GM12878 (cell line): ENCODE data around the gene KISS1R. TPM values are rescaled to one million over a fixed set of nuclear protein-coding genes. Genes with fewer than 3 reads are reported as not detected.

Experiments used
- CBFB ChIP-seq: IDR thresholded peaks from 2 replicates; pipeline ENCODE4 v1.6.1; 2016; ENCODE audit warnings: antibody characterized with exemption, low read depth
- CBX3 ChIP-seq: fragments of 200-600 bp; sonication (generic); IDR thresholded peaks from 2 replicates; pipeline ENCODE4 v1.6.1; 2016; ENCODE audit warnings: low read depth, borderline replicate concordance
- CEBPZ ChIP-seq: fragments of 150-350 bp; IDR thresholded peaks from 2 replicates; pipeline ENCODE4 v1.6.1; 2016; ENCODE audit warnings: low read depth, low read length
- CHD1 ChIP-seq: IDR thresholded peaks from 2 replicates; pipeline ENCODE4 v1.6.1; 2012; ENCODE audit warnings: low read depth, low read length, improper control_type of control experiment
- CHD4 ChIP-seq: fragments of 200-600 bp; sonication (generic); IDR thresholded peaks from 2 replicates; pipeline ENCODE4 v1.6.1; 2016; ENCODE audit warnings: mild to moderate bottlenecking
- E4F1 ChIP-seq: fragments of 450-650 bp; IDR thresholded peaks from 2 replicates; pipeline ENCODE4 v1.6.1; 2018; ENCODE audit warnings: borderline replicate concordance, mild to moderate bottlenecking; ENCODE audit not compliant: partially characterized antibody
- ESRRA ChIP-seq: IDR thresholded peaks from 2 replicates; pipeline ENCODE4 v1.6.1; 2012; ENCODE audit warnings: mild to moderate bottlenecking, low read length, improper control_type of control experiment
- EZH2 ChIP-seq: IDR thresholded peaks from 2 replicates; pipeline ENCODE4 v1.6.1; 2012; ENCODE audit warnings: low read depth, mild to moderate bottlenecking, control low read depth, inconsistent platforms, low read length, borderline replicate concordance; ENCODE audit not compliant: control insufficient read depth
- IKZF2 ChIP-seq, 2 experiments: fragments of 450-650 bp; IDR thresholded peaks; 2 replicates each; pipeline ENCODE4 v1.6.1; 2017; ENCODE audit warnings: mild to moderate bottlenecking in 2 of 2, moderate library complexity in 2 of 2
- KDM1A ChIP-seq: fragments of 200-600 bp; sonication (generic); IDR thresholded peaks from 2 replicates; pipeline ENCODE4 v1.6.1; 2016; ENCODE audit warnings: borderline replicate concordance
- PAX8 ChIP-seq: fragments of 450-650 bp; IDR thresholded peaks from 2 replicates; pipeline ENCODE4 v1.6.1; 2017; ENCODE audit warnings: mild to moderate bottlenecking, moderate library complexity
- RBBP5 ChIP-seq: fragments of 200-600 bp; sonication (generic); conservative IDR thresholded peaks from 2 replicates; pipeline ENCODE4 v1.6.1; 2016
- SKIL ChIP-seq: fragments of 450-650 bp; IDR thresholded peaks from 2 replicates; pipeline ENCODE4 v1.6.1; 2017; ENCODE audit warnings: mild to moderate bottlenecking, low read depth, inconsistent platforms; ENCODE audit not compliant: poor library complexity, severe bottlenecking
- SRF ChIP-seq, 2 experiments: IDR thresholded peaks; 2 replicates each; pipeline ENCODE4 v1.6.1; 2011; ENCODE audit warnings: low read depth in 2 of 2, low read length in 2 of 2, mild to moderate bottlenecking in 1 of 2, moderate library complexity in 1 of 2
- TAF1 ChIP-seq: IDR thresholded peaks from 2 replicates; pipeline ENCODE4 v1.6.1; 2011; ENCODE audit warnings: mild to moderate bottlenecking, low read depth, low read length, borderline replicate concordance
- ZNF217 ChIP-seq: fragments of 450-650 bp; IDR thresholded peaks from 2 replicates; pipeline ENCODE4 v1.6.1; 2017; ENCODE audit warnings: antibody characterized with exemption, mild to moderate bottlenecking
- ZNF274 ChIP-seq: IDR thresholded peaks from one replicate; pipeline ENCODE4 v1.8.0; 2011; ENCODE audit not compliant: insufficient read length, insufficient read depth
- polyA plus RNA-seq, 11 experiments: library from polyadenylated mRNA; depleted of rRNA in 4 of 11; unstranded in 6 of 11; stranded (reverse) in 5 of 11; fragments of >200 nt; fragmentation: Nextera tagmentation in 4 of 11; fragmentation: Illumina TruSeq in 1 of 11; extraction: Ambion mirVana in 4 of 11; extraction: Trizol in 1 of 11; gene quantifications; 1 replicate in 1 of 11; 2 replicates in 10 of 11; pipeline versions ENCODE4 v1.2.1 to v1.2.3, GENCODE V29; 2011 to 2016; ENCODE audit warnings: inconsistent platforms in 2 of 11, missing spikeins in 2 of 11, low read depth in 1 of 11
- total RNA-seq, 4 experiments: library from RNA; depleted of rRNA in 3 of 4; stranded (reverse); fragments of >200 nt in 3 of 4; fragmentation: Illumina TruSeq in 1 of 4; extraction: Trizol in 1 of 4; gene quantifications; 2 replicates each; pipeline versions ENCODE4 v1.2.1 to v1.2.3, GENCODE V29; 2013 to 2021
- TF ChIP-seq, protein P1 (sequence below): fragments of 450-650 bp; IDR thresholded peaks from 2 replicates; pipeline ENCODE4 v1.6.1; 2017; ENCODE audit warnings: mild to moderate bottlenecking
- TF ChIP-seq, protein P2 (sequence below): IDR thresholded peaks from 2 replicates; pipeline ENCODE4 v1.6.1; 2012; ENCODE audit warnings: low read depth, low read length, improper control_type of control experiment

Gene KISS1R
- total and polyA plus RNA-seq, 10 of the 15 experiments (the other 5 are each of a cell fraction or from before 2014, with no cell fraction given): 0.13 to 2.7 (median 1.4) TPM; not detected in 3

GRCh38 chr19:954672-955494 is 37.8 kb downstream of the KISS1R start (continued):
- TF ChIP-seq CHD1: no peak
- TF ChIP-seq IKZF2 (IDR thresholded peaks at IDR 0.05): peak; percentile 95
- no peak for TF ChIP-seq E4F1
- TF ChIP-seq CEBPZ: no peak
- no peak for TF ChIP-seq PAX8
- no peak for TF ChIP-seq ESRRA
- TF ChIP-seq RBBP5: no peak
- TF ChIP-seq, protein P1, sequence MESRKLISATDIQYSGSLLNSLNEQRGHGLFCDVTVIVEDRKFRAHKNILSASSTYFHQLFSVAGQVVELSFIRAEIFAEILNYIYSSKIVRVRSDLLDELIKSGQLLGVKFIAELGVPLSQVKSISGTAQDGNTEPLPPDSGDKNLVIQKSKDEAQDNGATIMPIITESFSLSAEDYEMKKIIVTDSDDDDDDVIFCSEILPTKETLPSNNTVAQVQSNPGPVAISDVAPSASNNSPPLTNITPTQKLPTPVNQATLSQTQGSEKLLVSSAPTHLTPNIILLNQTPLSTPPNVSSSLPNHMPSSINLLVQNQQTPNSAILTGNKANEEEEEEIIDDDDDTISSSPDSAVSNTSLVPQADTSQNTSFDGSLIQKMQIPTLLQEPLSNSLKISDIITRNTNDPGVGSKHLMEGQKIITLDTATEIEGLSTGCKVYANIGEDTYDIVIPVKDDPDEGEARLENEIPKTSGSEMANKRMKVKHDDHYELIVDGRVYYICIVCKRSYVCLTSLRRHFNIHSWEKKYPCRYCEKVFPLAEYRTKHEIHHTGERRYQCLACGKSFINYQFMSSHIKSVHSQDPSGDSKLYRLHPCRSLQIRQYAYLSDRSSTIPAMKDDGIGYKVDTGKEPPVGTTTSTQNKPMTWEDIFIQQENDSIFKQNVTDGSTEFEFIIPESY: no peak
- TF ChIP-seq ZNF274: no peak
- TF ChIP-seq CBFB: peak; percentile 88; the same call in 1 of the 2 replicates
- TF ChIP-seq CHD4: no peak
- no peak for TF ChIP-seq EZH2
- no peak for TF ChIP-seq CBX3
- no peak for TF ChIP-seq KDM1A
- TF ChIP-seq TAF1: 0 out of 2 replicates have a peak, but pooled peaks have one; percentile 29
- TF ChIP-seq ZNF217: peak; percentile 67; the same call in 1 of the 2 replicates
- TF ChIP-seq, protein P2, sequence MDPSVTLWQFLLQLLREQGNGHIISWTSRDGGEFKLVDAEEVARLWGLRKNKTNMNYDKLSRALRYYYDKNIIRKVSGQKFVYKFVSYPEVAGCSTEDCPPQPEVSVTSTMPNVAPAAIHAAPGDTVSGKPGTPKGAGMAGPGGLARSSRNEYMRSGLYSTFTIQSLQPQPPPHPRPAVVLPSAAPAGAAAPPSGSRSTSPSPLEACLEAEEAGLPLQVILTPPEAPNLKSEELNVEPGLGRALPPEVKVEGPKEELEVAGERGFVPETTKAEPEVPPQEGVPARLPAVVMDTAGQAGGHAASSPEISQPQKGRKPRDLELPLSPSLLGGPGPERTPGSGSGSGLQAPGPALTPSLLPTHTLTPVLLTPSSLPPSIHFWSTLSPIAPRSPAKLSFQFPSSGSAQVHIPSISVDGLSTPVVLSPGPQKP: 0 out of 2 replicates have a peak, but pooled peaks have one; percentile 32
- TF ChIP-seq SRF (IDR thresholded peaks at IDR 0.05; ENCODE audit: low read depth in 2 of 2, low read length in 2 of 2): no peak
- TF ChIP-seq SKIL: peak; percentile 76
